Heart left ventricle (tissue), 16 donors: ENCODE results near the gene DCHS1. TPM values are rescaled to one million over a fixed set of nuclear protein-coding genes. Genes with fewer than 3 reads are reported as not detected.

Source experiments
- ATAC-seq, 4 donors: fragments of 200-7000 bp; cut with Tn5 transposase; one replicate each; pipeline ENCODE4 v1.9.1; 2020 to 2022; ENCODE audit warnings: moderate library complexity in 4 of 4, mild to moderate bottlenecking in 3 of 4, moderate number of reproducible peaks in 1 of 4
- DNase-seq, 5 donors: peaks; one replicate each; pipeline ENCODE4 v3.0.0-alpha.2; 2020
- H3K27ac ChIP-seq, 12 donors: fragments of 200-600 bp; sonication (generic) in 4 of 12; one replicate each; pipeline versions ENCODE4 v1.5.0 to v1.8.0; 2016 to 2022; ENCODE audit warnings: mild to moderate bottlenecking in 2 of 12
- H3K27me3 ChIP-seq, 9 donors: fragments of 200-600 bp; sonication (generic) in 2 of 9; one replicate each; pipeline versions ENCODE4 v1.5.1 to v1.8.0; 2016 to 2022; ENCODE audit warnings: mild to moderate bottlenecking in 3 of 9
- H3K36me3 ChIP-seq, 9 donors: fragments of 200-600 bp; sonication (generic) in 2 of 9; one replicate each; pipeline versions ENCODE4 v1.5.0 to v1.8.0; 2018 to 2022; ENCODE audit warnings: mild to moderate bottlenecking in 2 of 9
- H3K4me1 ChIP-seq, 12 donors: fragments of 200-600 bp; sonication (generic) in 4 of 12; one replicate each; pipeline versions ENCODE4 v1.5.0 to v1.8.0; 2016 to 2022; ENCODE audit warnings: mild to moderate bottlenecking in 3 of 12
- H3K4me3 ChIP-seq, 12 donors: fragments of 200-600 bp; sonication (generic) in 4 of 12; one replicate each; pipeline versions ENCODE4 v1.5.0 to v1.8.0; 2017 to 2022; ENCODE audit warnings: mild to moderate bottlenecking in 9 of 12, moderate library complexity in 4 of 12
- H3K9me3 ChIP-seq, 12 donors: fragments of 200-600 bp; sonication (generic) in 4 of 12; one replicate each; pipeline versions ENCODE4 v1.5.0 to v1.8.0; 2016 to 2022; ENCODE audit warnings: mild to moderate bottlenecking in 1 of 12
- CTCF ChIP-seq, 12 donors: fragments of 200-600 bp; sonication (generic) in 4 of 12; IDR thresholded peaks; one replicate each; pipeline versions ENCODE4 v1.5.0 to v1.8.0; 2018 to 2022; ENCODE audit warnings: antibody characterized with exemption in 12 of 12, mild to moderate bottlenecking in 5 of 12
- POLR2A ChIP-seq, 2 donors: fragments of 450-650 bp; IDR thresholded peaks; one replicate each; pipeline ENCODE4 v1.6.1; 2017; ENCODE audit warnings: antibody characterized with exemption in 2 of 2, mild to moderate bottlenecking in 2 of 2, moderate library complexity in 2 of 2
- WGBS, 4 donors: extraction: QIAGEN DNeasy Blood & Tissue Kit in 2 of 4; methylation state at CpG; one replicate each; pipeline versions ENCODE4 v1.1.5 to v1.1.7; 2013 to 2018; 5-methylcytosine and 5-hydroxymethylcytosine counted together
- intact Hi-C, 10 donors: fragments of 100-400 bp; cut with DNase I; formaldehyde crosslinking; loops; one replicate each; pipeline versions ENCODE4 v1.11.1 to v1.14.2; 2022
- polyA plus RNA-seq, 2 donors: library from polyadenylated mRNA; stranded (reverse); fragments of 200-250 nt; gene quantifications; one replicate each; pipeline ENCODE4 v1.2.3, GENCODE V29; 2013
- total RNA-seq, 9 donors: library from RNA; depleted of rRNA in 2 of 9; stranded (reverse); fragments of >200 nt in 2 of 9; fragmentation: NEBNext Ultra II Directional in 3 of 9; extraction: Animal tissue kit (Norgen Biotek cat#: 25700) in 3 of 9; gene quantifications; one replicate each; pipeline versions ENCODE4 v1.1.0 to v1.2.4, GENCODE V29; 2016 to 2023
- donor health status: ischemic (EF 13 %, LVEDD 7.1; RV severe dilation, severe dysfunction).
- donor health status: healthy with polysubstance abuse.
- donor health status: DM: no; HTN: yes; CAD: no.
- donor health status: DM: no; HTN: no; CAD: no.
- donor health status: ischemic (EF 25% LVEDD 6.9; RV normal size, moderate dysfunction).
- donor health status: ischemic (EF 25% LVEDD 5.7; RV mildly dilated, moderate dysfunction).
- donor health status: healthy.
- donor health status: DM: yes; HTN: yes; CAD: no.
- donor health status: ischemic (EF 35%, LVEDD 5.7; RV mildly dilated, moderate dysfunction).
- donor health status: nonischemic (EF 11% LVEDD 7.7; RV severe dilation, severe dysfunction).
- donor health status: DM: yes; HTN: yes; CAD: no.
- donor health status: PGD.
- donor health status: ischemic (EF 29% LVEDD 5.4; RV normal size, mild dysfunction).
- donor health status: nonischemic (EF 23%, LVEDD 6.1; RV moderate dilation, normal function).

Gene DCHS1
- total and polyA plus RNA-seq, 11 donors, result 3.6 to 19.6 (median 10.5) TPM

GRCh38 chr11:6579681-6580080, 75.9 kb downstream of the DCHS1 start:
- DNase-seq (no peak), ATAC-seq (peak in 1 of 4 donors; percentile 47)
- peaks cover 0 to 26% (median 16%) of the 10 kb centered on the region in 12 donors for H3K9me3 ChIP-seq
- 50 to 64% (median 60%) methylated on average over 1 to 2 of the region's 2 CpGs for WGBS, 4 donors
- no peak overlapping the region for H3K4me3 ChIP-seq
- H3K27me3 ChIP-seq, result no peaks in the 10 kb centered on the region
- intact Hi-C loops, result no loop called here
- TF ChIP-seq POLR2A (IDR thresholded peaks at IDR 0.05) (no peak), CTCF (IDR thresholded peaks at IDR 0.05) (no peak)
- peaks cover 8 to 24% (median 18%) of the 10 kb centered on the region in 12 donors for H3K4me1 ChIP-seq
- no peak overlapping the region for H3K27ac ChIP-seq
- H3K36me3 ChIP-seq, result no peaks in the 10 kb centered on the region

GRCh38 chr11:6578134-6578533, 77.5 kb downstream of the DCHS1 start:
- intact Hi-C loops, result no loop called here
- no peak for TF ChIP-seq POLR2A (IDR thresholded peaks at IDR 0.05)
- no peak for TF ChIP-seq CTCF (IDR thresholded peaks at IDR 0.05)

GRCh38 chr11:6576471-6577373, 78.9 kb downstream of the DCHS1 start:
- intact Hi-C loops, result no loop called here
- peaks cover 8 to 24% (median 18%) of the 10 kb centered on the region in 12 donors for H3K4me1 ChIP-seq
- no peaks in the 10 kb centered on the region for H3K27me3 ChIP-seq
- H3K36me3 ChIP-seq, result no peaks in the 10 kb centered on the region
- H3K9me3 ChIP-seq, result no peaks in the 10 kb centered on the region
- peak in 3 of 5 donors; percentile 36 to 60 (median 46) for DNase-seq
- ATAC-seq, result peak; percentile 64 to 79 (median 75)
- TF ChIP-seq POLR2A (IDR thresholded peaks at IDR 0.05) (no peak), CTCF (IDR thresholded peaks at IDR 0.05) (no peak)
- no peak overlapping the region for H3K4me3 ChIP-seq
- 21 to 28% (median 25%) methylated on average over 5 to 6 of the region's 6 CpGs for WGBS, 4 donors
- H3K27ac ChIP-seq, result peak overlapping the region; percentile 21 to 83 (median 63)

More at GRCh38 chr11:6578134-6578533, 77.5 kb downstream of the DCHS1 start:
- Histone ChIP-seq H3K4me1 (peaks cover 8 to 24% (median 18%) of the 10 kb centered on the region in 12 donors), H3K27me3 (no peaks in the 10 kb centered on the region), H3K27ac (no peak overlapping the region), H3K4me3 (no peak overlapping the region), H3K36me3 (no peaks in the 10 kb centered on the region), H3K9me3 (peaks cover 0 to 11% (median 4%) of the 10 kb centered on the region in 12 donors)
- 77 to 100% (median 91%) methylated on average over 1 of the region's 1 CpG for WGBS, 4 donors
- no peak for ATAC-seq
- no peak for DNase-seq
